Esophagus squamous epithelium (tissue), 4 donors: ENCODE data around the gene TK2.

Experiments
- CTCF ChIP-seq, 6 experiments: fragments of 450-650 bp in 4 of 6; fragments of 200-600 bp in 2 of 6; sonication (generic) in 2 of 6; IDR thresholded peaks; one replicate each; pipeline ENCODE4 v1.5.1; 2016 to 2019; ENCODE audit warnings: antibody characterized with exemption in 6 of 6, mild to moderate bottlenecking in 4 of 6, moderate library complexity in 4 of 6
- POLR2A ChIP-seq, 4 donors: fragments of 450-650 bp; IDR thresholded peaks; one replicate each; pipeline ENCODE4 v1.6.1; 2017; ENCODE audit warnings: antibody characterized with exemption in 4 of 4, mild to moderate bottlenecking in 4 of 4, moderate library complexity in 3 of 4

GRCh38 chr16:66484453-66485213 lies 65.3 kb downstream of the TK2 start:
- TF ChIP-seq CTCF (IDR thresholded peaks at IDR 0.05) (no peak), POLR2A (IDR thresholded peaks at IDR 0.05) (no peak)
